HG02884 (cell line): Measurements from ENCODE around the gene BRPF1.

ENCODE experiments used
- ATAC-seq: cut with Tn5 transposase; IDR thresholded peaks from one replicate; pipeline ENCODE4 v1.9.1; 2021; ENCODE audit warnings: mild to moderate bottlenecking, moderate library complexity; ENCODE audit not compliant: unreplicated experiment

BRPF1 gene, protein sequence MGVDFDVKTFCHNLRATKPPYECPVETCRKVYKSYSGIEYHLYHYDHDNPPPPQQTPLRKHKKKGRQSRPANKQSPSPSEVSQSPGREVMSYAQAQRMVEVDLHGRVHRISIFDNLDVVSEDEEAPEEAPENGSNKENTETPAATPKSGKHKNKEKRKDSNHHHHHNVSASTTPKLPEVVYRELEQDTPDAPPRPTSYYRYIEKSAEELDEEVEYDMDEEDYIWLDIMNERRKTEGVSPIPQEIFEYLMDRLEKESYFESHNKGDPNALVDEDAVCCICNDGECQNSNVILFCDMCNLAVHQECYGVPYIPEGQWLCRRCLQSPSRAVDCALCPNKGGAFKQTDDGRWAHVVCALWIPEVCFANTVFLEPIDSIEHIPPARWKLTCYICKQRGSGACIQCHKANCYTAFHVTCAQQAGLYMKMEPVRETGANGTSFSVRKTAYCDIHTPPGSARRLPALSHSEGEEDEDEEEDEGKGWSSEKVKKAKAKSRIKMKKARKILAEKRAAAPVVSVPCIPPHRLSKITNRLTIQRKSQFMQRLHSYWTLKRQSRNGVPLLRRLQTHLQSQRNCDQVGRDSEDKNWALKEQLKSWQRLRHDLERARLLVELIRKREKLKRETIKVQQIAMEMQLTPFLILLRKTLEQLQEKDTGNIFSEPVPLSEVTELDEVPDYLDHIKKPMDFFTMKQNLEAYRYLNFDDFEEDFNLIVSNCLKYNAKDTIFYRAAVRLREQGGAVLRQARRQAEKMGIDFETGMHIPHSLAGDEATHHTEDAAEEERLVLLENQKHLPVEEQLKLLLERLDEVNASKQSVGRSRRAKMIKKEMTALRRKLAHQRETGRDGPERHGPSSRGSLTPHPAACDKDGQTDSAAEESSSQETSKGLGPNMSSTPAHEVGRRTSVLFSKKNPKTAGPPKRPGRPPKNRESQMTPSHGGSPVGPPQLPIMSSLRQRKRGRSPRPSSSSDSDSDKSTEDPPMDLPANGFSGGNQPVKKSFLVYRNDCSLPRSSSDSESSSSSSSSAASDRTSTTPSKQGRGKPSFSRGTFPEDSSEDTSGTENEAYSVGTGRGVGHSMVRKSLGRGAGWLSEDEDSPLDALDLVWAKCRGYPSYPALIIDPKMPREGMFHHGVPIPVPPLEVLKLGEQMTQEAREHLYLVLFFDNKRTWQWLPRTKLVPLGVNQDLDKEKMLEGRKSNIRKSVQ (N-terminal part only)

DNA sequence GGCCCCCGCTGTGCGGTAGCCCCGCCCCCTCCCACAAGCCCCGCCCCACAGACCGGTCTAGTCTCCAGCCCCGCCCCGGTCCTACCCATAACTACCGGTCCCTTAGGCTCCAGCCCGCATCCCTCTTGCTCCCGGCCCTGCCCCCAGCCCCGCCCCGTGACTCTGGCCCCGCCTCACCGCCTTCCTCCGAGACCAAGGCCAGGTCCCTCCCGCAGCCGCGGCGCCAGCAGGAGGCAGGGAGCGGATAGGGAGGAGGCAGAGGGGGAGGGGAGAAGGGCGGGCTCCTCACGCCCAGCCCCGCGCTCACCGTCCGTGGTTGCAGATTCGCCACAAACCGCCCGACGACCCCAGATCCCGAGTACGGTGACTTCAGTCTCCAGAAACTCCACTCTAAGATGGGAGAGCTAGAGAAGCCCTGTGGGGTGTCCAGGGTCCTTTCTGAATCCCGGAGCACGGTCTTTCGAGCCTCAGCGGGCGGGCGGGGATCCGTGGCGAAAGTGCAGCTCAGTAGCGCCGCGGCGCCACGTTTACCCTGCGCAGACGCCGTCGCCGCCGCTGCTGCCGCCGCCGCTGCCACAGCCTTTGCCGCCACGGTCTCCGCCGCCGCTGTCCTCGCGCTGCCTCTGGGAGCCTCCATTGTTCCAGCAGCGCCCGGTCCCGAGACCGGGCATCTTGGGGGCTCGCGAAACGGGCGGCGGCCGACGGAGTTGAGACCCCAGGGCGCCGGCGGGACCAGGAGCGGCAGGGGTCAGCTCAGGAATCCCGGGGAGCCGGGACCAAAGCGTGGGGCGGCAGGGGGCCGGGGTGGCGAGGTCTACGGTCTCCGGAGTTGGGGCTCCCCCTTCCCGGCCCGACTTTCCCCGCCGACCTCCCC lies at the start of gene BRPF1:
Gene BRPF1, plus strand, starts transcription at position 530 of the 874 bp plus-strand sequence. CDS start 2,406 bp downstream, outside the sequence.
- ATAC-seq, result peak; percentile 91

DNA sequence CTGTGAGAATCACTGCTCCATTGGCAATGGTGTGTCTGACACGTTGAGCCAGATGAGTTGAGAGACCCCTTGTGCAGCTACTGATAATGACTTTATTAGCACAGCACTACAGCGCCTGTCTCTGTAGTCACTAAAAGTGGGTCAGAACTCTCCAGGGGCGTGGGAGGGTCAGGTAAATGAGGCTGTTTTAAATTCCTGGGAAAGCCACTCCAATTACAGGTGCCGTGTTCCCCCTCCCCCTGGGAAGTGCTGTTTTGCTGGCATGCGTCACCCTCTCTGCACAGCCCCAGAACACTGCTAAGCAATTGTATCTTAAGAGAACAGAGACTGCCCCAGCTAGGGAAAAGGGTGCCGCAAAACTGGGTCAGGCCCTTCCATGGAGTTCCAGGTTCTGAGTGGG lies 49.4 kb upstream of the BRPF1 start:
- ATAC-seq, result no peak

DNA sequence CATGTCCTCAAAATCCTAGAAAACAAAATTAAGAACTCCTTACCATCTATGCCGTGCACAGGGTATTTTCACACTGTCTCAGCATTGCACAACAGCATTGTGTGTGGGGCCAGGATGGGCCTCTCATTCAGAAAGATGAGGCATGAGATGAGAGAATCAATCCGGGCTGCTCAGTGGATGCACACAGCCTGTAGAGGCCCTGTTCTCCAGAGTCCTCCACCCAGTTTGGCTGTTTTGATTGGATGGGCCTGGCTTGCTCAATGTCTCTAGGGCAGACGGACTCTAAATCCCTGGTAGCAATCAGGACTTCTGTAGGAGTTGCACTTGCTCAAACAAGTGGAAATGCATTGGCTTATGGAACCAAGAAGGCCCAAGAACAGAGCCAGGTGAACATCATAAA lies 48.1 kb upstream of the BRPF1 start:
- no peak for ATAC-seq

DNA sequence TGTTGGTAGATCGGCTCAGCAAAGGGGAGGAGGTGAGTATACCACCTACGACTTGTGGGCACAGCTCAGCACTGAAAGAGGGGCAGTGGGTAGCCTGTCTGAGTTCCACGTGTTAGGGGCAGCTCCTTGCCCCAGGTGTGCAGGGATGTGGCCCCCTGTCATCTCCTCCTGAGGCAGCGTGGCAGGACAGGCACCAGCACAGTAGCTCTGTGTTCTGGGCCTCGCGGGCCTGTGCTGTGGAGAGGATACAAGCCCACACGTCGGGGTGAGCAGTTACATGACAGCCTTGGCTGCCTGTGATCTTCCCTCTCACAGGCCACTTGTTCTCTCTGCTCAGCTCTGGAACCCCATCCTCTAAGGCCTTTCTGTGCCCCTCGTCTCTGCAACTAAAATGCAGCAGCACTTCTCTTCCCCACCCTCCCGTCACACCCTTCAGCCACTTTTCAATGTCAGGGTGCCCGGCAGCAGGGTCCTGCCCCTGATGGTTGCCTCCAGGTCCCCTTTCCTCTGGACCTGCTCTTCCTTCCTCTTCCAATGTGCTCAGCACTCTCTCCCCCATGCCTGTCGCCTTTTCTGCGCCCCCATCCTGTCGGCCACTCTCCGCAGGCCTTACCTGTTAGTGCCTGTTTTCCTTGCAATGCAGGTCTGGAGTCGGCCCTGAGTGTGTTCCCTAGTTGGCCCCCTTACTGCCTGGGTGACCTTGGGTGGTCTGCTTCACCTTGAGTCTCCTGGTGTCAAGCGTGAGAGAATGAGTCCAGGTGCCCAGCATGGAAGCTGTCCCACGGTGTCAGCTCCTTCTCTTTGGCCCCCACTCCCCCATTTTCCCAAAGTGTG lies 46.1 kb upstream of the BRPF1 start:
- ATAC-seq, result no peak

DNA sequence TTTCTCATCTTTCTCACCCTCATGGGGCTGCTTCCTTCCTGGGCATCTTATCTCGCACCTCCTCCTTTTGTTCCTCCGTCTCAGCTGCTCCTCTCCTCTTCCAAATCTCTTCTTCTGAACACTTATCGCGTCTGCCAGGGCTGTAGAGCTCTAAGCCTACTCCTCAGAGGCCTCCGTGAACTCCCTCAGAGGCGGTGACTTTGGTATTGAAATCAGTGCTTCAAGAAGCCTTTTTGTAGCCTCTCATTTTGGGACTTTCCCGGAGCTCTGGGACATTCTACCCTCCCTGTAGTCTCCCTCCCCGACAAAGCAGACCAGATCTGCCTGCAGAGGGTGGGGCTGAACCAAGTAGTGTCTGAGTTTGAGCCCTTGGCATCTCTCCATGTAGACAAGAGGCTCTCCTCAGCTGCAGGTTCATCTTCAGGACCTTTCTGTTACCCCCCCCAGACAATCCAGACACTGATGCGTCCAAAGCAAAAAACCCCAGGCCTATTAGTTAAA lies 45.4 kb upstream of the BRPF1 start:
- no peak for ATAC-seq

DNA sequence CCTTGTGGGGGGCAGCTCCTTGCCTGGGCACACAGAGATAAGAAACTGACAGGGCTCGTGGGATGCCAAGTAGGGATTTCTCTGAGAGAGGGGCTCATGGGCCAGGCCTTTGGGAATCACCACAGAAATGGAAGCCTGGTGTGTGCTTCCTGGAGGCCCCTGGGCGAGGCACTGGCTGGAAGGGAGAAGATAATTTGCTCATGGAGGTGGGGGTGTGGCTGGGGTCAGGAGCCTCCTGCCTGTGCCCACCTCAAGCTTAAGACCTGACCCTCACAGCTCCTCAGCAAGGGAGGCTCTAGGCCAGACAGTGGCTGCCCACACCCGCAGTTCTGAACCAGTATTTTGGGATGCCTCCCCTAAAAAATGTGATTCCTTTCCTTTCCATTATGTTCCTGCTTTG lies 44.8 kb upstream of the BRPF1 start:
- no peak for ATAC-seq

DNA sequence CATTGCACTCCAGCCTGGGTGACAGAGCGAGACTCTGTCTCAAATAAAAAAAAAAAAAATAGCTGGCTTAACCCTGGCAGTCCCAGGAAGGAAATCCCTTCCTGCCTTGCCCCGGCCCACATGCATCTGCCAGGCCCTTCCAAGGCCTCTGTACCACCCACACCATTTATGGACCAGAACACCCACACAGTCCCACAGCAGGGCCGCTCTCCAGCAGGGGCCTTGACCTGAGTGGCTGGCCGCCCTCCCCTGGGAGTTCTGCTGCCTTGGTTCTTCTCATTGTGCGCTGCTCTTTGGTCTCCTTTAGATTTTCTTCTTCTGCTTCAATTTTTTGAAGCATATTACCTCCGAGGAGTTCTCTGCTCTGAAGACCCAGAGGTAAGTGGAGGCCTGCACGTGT lies 44.0 kb upstream of the BRPF1 start:
- ATAC-seq, result no peak

DNA sequence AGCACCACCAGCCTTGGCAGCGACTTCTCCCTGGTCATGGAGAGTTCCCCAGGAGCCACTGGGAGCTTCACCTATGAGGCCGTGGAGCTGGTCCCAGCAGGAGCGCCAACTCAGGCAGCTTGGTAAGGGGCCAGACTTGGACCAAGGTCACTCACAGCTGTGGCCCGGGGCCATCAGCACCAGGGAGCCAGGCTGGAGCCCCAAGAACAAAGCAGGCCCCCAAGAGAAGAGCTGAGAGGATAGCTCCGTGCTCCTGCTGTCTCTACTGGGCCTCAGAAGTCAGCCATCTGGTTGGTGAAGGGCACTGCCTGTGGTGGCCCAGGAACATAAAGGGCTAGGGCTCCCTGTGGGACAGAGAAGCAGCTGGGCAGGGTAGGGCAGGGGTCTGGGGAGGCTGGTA lies 42.6 kb upstream of the BRPF1 start:
- ATAC-seq, result no peak

DNA sequence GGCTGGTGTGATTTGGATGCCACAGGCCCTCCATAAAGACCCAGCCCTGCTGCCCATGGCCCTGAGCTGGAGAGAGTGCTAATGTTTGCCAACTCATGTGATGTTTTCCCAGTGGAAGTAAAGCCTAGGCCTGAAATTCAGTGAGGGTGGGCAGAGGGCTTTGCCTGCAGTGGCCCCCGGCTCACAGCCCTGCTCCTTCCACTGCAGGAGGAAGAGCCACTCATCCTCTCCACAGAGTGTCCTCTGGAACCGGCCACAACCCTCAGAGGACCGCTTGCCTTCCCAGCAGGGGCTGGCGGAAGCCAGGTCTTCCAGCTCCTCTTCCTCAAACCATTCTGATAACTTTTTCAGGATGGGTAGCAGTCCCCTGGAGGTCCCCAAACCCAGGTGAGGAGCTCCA lies 41.8 kb upstream of the BRPF1 start:
- ATAC-seq, result no peak

DNA sequence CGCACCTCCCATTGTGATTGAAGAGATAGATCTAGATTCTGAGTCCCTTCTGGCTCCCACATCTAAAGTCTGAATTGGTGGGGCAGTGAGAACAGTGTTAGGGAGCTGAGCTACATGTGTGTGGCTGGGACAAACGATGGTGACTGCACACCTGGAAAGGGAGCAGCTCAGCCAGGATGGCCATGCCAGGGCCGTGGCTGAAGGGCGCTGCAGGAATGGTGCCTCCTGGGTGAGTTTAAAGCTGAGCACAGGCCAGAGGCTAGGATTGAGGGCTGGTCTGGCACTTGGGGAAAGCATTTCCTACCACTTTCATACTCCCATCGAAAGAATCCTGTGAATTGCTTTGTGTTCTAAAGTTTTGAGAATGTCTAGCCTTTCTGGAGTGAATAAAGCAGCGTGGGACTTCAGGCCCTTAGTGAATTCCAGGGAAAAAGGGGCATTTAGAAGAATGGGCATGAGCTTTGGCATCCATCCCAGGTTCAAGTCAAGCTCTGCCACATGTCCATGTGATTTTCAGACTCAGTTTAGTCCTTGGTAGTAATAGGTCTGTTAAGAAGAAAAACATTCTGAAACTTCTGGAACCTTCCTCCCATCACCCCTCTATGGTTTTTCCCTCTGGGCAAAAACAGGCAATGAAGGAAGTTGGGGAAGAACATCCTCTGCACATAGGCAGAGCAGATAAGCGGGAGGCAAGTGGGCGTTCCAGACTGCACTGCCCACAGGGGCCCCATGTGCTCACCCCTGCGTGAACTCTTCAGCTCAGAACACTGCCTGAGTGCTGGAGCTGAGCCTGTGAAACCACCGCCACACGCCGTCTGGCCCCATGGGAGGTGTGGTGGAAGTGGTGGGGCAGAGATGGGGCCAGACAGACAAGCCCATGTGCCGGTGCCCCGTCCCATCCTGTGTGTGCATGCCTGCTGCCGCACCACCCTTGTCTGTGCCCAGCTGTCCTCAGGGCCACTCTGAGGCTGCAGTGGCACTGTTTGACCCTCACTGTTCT lies 40.8 kb upstream of the BRPF1 start:
- peak; percentile 86 for ATAC-seq

DNA sequence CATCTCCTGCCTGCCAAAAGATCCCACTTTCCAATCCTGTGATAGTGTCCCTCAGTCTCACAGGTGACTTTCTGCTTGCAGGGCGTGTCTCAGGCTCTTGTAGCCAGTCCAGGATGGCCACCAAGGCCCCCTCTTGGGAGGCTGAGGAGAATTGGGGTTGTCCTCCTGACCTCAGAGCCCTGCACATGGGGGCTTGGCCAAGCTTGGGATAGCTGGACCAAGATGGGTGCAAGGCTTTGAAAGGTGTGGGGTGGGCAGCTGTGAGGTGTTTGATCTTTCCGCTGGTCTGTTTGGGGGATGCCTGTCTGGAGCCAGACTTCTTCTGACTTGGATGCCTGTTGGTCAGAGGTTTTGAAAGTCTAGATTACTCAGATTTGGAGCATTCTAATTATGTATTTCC lies 39.9 kb upstream of the BRPF1 start:
- no peak for ATAC-seq

DNA sequence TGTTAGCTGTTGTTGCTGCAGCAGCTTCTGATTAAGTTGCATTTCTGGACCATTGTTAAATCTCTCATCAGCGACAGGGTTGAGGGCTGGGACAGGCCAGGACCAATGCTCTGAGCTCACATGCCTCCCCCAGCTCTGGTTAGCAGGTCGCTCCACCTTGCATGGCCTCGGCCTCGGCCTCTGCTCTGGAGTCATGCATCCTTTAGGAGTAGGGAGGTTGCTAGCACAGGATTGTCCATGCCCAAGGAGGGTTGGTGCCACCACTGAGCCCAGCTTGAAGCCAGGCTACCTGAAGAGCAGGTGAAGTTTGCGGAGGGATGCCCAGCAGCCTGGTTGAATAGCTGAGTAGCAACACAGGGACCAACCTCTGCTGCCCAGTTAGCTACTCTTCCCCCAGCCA lies 39.1 kb upstream of the BRPF1 start:
- no peak for ATAC-seq

DNA sequence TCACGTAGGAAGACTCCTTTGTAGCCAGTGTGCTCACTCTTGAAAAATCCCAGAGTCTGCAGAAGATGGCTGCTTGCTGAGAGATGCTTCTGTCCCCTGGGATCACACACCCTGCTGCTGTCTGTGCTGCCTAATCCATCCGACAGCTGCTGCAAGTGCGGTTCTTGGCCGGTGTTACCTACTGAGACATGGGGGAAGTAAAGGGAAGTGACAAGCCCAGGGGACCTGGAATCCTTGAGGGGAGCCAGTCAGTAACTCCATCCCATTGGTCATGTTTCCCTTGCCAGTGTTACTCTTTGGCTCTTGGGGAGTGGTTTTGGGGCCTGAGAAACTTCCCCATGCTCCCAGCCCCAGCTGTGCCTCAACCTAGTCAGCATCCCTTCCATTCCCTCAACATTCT lies 36.2 kb upstream of the BRPF1 start:
- ATAC-seq, result no peak

DNA sequence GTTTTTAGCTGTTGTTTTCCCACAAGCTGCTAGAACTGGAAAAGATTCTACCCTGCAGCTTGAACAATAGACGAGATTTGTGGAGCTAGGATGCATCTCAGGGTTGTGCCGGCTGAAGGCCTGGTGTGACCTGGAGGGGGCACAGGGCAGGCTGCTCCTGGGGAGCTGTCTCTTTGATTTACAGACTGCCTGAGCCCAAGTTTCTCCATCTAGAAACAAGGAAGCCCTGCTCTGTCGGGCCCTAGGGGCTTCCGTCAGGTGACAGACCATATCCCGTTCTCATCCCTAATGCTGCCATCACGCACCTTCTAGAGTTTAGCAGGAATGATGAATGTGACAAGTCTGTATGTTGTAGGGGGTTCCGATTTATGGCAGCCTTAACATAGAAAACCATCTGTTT lies 35.8 kb upstream of the BRPF1 start:
- ATAC-seq, result no peak

DNA sequence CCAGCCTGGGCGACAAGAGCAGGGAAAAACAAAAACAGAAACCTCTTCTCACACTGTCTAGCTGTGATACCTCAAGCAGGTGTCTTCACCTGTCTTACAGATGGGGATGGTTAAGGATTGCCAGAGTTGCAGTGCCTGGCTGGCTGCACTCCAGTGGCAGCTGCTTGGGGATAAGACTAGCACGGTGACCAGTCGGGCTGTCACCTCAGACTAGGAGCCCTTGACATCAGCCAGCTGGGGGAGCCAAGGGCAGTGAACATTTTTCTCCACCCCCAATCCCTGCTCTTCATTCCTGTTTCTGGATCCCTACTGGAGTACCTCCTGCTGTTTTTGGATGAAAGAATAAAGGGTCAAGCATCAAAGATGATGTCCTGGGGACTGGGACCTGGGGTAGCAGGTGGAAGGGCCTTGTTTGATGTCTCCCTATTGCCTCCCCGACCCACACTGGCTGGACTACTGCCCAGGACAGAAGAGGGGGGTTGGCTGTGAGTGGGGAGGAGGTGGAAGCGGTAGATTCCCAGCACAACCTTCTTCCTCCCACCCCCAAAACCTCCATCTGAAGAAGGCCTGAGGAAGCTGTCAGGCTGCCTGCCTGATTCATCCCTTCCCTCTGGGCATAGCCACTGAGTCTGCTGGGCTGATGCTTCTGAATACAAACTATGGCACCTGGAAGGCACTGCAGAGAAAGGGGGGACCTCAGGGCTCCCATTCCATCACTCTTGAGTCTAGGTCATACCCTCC lies 34.9 kb upstream of the BRPF1 start:
- no peak for ATAC-seq

DNA sequence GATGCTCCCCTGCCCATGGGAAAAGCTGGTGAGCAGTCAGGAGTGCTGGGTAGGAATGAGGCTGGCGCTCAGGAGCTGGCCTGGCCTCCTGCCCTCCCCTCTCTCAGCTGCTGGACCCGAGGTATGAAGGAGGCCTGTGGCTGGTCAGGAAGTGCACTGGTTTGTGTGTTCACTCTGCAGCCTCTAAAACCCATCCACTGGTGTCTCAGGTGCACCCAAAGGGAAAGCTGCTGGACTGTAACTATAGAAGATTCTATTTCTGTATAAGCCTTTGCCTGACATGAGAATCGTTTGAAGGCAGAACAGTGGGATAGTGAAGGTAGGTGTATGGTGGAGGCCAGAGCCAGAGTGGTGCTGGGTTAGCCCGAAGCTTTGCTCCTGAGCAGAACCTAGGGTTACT lies 33.6 kb upstream of the BRPF1 start:
- ATAC-seq, result no peak

DNA sequence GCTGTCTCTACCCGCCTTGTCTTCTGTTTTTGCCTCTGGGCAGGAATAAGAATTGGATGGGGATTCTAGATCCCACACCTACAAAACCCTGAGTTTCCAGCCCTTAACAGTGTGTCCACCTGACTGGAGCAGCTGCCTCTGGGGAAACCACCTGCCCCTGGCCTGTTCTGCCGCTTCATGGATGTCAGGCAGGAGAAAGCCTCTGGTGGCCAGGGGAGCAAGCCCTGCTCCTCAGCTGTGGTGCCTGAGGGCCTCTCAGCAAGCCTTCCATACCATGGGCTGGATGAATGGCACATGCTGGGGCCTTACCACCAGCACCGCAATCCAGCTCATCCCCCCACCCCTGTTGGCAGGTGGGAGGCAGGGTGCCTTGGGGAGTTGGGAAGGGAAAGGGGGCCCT lies 33.2 kb upstream of the BRPF1 start:
- no peak for ATAC-seq

DNA sequence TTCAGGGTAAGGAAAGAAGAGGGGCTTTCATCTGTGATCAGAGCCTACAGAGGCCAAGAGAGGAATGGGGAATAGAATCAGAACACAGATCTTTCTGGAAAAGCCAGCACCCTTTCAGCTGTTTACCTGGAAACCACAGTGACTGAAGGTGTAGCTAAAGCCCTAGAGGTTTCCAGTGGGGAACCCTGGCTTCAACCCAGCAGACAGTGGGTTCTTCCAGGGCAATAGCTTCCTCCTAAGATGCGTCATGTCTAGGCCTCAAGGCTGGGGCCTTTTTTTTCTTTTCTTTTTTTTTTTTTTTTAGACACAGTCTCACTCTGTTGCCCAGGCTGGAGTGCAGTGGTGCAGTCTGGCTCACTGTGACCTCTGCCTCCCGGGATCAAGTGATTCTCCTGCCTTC lies 31.0 kb upstream of the BRPF1 start:
- no peak for ATAC-seq
